ENCODE measurements around the gene NDUFA11. TPM values are rescaled to one million over a fixed set of nuclear protein-coding genes. Genes with fewer than 3 reads are reported as not detected.

The NDUFA11 gene
- total and polyA plus RNA-seq, 2 of the 13 experiments (the other 11 are each of a cell fraction or from before 2014, with no cell fraction given): 286 to 378 TPM

DNA sequence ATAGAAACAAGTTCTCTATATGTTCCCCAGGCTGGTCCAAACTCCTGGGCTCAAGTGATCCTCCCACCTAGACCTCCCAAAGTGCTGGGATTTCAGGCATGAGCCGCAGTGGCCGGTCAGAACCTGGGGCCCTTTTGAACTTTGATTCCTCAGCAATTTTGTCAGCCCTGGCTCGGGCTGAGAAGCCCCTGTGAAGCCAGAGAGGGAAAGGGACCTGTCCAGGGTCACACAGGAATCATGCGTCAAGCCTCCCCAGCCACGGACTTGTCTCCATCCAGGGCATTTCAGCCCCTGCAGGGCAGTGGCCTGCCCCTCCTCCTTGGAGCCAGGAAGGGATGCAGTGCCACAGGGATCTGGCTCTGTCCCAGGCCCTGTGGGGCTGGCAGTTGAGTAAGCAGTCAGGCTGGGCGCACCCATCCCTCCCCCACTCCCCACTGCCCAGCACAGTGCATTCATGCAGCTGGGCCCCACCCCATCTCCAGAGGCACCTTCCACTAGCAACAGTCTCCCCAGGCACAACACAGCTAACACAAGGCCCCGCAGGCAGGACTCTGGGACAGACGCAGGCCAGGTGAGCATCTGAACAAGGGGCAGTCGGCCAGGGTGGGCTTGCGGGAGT lies 10.3 kb upstream of the NDUFA11 start, which contains the start of gene CAPS (continued):
- TF ChIP-seq, protein P1, sequence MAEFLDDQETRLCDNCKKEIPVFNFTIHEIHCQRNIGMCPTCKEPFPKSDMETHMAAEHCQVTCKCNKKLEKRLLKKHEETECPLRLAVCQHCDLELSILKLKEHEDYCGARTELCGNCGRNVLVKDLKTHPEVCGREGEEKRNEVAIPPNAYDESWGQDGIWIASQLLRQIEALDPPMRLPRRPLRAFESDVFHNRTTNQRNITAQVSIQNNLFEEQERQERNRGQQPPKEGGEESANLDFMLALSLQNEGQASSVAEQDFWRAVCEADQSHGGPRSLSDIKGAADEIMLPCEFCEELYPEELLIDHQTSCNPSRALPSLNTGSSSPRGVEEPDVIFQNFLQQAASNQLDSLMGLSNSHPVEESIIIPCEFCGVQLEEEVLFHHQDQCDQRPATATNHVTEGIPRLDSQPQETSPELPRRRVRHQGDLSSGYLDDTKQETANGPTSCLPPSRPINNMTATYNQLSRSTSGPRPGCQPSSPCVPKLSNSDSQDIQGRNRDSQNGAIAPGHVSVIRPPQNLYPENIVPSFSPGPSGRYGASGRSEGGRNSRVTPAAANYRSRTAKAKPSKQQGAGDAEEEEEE (CRISPR knock-in tag; IDR thresholded peaks at IDR 0.05; ENCODE audit: borderline replicate concordance): no peak
- TF ChIP-seq, protein P2, sequence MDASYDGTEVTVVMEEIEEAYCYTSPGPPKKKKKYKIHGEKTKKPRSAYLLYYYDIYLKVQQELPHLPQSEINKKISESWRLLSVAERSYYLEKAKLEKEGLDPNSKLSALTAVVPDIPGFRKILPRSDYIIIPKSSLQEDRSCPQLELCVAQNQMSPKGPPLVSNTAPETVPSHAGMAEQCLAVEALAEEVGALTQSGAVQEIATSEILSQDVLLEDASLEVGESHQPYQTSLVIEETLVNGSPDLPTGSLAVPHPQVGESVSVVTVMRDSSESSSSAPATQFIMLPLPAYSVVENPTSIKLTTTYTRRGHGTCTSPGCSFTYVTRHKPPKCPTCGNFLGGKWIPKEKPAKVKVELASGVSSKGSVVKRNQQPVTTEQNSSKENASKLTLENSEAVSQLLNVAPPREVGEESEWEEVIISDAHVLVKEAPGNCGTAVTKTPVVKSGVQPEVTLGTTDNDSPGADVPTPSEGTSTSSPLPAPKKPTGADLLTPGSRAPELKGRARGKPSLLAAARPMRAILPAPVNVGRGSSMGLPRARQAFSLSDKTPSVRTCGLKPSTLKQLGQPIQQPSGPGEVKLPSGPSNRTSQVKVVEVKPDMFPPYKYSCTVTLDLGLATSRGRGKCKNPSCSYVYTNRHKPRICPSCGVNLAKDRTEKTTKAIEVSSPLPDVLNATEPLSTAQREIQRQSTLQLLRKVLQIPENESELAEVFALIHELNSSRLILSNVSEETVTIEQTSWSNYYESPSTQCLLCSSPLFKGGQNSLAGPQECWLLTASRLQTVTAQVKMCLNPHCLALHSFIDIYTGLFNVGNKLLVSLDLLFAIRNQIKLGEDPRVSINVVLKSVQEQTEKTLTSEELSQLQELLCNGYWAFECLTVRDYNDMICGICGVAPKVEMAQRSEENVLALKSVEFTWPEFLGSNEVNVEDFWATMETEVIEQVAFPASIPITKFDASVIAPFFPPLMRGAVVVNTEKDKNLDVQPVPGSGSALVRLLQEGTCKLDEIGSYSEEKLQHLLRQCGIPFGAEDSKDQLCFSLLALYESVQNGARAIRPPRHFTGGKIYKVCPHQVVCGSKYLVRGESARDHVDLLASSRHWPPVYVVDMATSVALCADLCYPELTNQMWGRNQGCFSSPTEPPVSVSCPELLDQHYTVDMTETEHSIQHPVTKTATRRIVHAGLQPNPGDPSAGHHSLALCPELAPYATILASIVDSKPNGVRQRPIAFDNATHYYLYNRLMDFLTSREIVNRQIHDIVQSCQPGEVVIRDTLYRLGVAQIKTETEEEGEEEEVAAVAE (CRISPR knock-in tag; IDR thresholded peaks at IDR 0.05; ENCODE audit: borderline replicate concordance): no peak
- TF ChIP-seq ZSCAN22 (CRISPR knock-in tag; IDR thresholded peaks at IDR 0.05) (no peak), NFE2 (CRISPR knock-in tag; IDR thresholded peaks at IDR 0.05) (no peak), ZFY (CRISPR knock-in tag; IDR thresholded peaks at IDR 0.05) (no peak), GTF3A (CRISPR knock-in tag; conservative IDR thresholded peaks at IDR 0.05) (no peak), ZFAT (CRISPR knock-in tag; conservative IDR thresholded peaks at IDR 0.05) (no peak), SSRP1 (CRISPR knock-in tag; IDR thresholded peaks at IDR 0.05) (no peak), FOXP1 (IDR thresholded peaks at IDR 0.05) (no peak), FOXP1 (CRISPR knock-in tag; IDR thresholded peaks at IDR 0.05) (no peak), RBFOX2 (IDR thresholded peaks at IDR 0.05; ENCODE audit: low read depth, low read length) (no peak), MTF1 (CRISPR knock-in tag; IDR thresholded peaks at IDR 0.05) (no peak), RFX5 (IDR thresholded peaks at IDR 0.05; ENCODE audit: low read depth, low read length) (no peak), ELF3 (CRISPR knock-in tag; IDR thresholded peaks at IDR 0.05) (no peak), RAD21 (CRISPR knock-in tag; IDR thresholded peaks at IDR 0.05) (no peak; the same call in 1 of the 2 replicates), CHD4 (IDR thresholded peaks at IDR 0.05; ENCODE audit: borderline replicate concordance, low read length) (no peak), FOXK1 (CRISPR knock-in tag; IDR thresholded peaks at IDR 0.05; ENCODE audit: borderline replicate concordance, low read depth) (no peak), HNRNPK (IDR thresholded peaks at IDR 0.05; ENCODE audit: low read depth, low read length, poor library complexity, severe bottlenecking) (no peak), ZBTB1 (CRISPR knock-in tag; IDR thresholded peaks at IDR 0.05; ENCODE audit: borderline replicate concordance) (no peak)
- TF ChIP-seq, protein P3, sequence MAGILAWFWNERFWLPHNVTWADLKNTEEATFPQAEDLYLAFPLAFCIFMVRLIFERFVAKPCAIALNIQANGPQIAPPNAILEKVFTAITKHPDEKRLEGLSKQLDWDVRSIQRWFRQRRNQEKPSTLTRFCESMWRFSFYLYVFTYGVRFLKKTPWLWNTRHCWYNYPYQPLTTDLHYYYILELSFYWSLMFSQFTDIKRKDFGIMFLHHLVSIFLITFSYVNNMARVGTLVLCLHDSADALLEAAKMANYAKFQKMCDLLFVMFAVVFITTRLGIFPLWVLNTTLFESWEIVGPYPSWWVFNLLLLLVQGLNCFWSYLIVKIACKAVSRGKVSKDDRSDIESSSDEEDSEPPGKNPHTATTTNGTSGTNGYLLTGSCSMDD (CRISPR knock-in tag; IDR thresholded peaks at IDR 0.05): no peak
- TF ChIP-seq, protein P4, sequence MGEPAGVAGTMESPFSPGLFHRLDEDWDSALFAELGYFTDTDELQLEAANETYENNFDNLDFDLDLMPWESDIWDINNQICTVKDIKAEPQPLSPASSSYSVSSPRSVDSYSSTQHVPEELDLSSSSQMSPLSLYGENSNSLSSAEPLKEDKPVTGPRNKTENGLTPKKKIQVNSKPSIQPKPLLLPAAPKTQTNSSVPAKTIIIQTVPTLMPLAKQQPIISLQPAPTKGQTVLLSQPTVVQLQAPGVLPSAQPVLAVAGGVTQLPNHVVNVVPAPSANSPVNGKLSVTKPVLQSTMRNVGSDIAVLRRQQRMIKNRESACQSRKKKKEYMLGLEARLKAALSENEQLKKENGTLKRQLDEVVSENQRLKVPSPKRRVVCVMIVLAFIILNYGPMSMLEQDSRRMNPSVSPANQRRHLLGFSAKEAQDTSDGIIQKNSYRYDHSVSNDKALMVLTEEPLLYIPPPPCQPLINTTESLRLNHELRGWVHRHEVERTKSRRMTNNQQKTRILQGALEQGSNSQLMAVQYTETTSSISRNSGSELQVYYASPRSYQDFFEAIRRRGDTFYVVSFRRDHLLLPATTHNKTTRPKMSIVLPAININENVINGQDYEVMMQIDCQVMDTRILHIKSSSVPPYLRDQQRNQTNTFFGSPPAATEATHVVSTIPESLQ (CRISPR knock-in tag; conservative IDR thresholded peaks at IDR 0.05): no peak
- TF ChIP-seq, protein P5, sequence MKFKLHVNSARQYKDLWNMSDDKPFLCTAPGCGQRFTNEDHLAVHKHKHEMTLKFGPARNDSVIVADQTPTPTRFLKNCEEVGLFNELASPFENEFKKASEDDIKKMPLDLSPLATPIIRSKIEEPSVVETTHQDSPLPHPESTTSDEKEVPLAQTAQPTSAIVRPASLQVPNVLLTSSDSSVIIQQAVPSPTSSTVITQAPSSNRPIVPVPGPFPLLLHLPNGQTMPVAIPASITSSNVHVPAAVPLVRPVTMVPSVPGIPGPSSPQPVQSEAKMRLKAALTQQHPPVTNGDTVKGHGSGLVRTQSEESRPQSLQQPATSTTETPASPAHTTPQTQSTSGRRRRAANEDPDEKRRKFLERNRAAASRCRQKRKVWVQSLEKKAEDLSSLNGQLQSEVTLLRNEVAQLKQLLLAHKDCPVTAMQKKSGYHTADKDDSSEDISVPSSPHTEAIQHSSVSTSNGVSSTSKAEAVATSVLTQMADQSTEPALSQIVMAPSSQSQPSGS (CRISPR knock-in tag; IDR thresholded peaks at IDR 0.05): no peak
